ENCODE measurements around the gene MAN1A1.

DNA sequence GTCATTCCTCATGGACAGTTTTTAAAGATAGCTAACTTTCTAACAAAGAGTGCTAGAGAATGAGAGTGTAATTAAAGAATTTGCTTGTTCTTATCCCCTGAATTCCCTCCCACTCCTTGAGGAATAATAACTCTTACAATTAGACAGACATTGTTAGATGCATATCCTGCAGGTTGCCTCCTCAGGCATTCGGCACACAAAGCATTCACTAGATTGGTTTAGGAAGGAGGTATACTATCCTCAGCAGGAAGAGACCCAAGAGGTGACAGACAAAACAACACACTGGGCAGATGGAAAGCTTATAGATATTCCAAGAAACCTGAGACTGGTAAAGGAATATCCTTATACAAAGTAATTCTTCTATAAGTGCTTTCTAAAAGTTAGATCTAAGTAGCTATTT lies 162.0 kb downstream of the MAN1A1 start:
- TF ChIP-seq TAF1 (IDR thresholded peaks at IDR 0.05; ENCODE audit: borderline replicate concordance, insufficient read depth, low read length), result no peak
- no peak for TF ChIP-seq POLR2AphosphoS5 (IDR thresholded peaks at IDR 0.05; ENCODE audit: low read depth, low read length)
- TF ChIP-seq, protein P1, sequence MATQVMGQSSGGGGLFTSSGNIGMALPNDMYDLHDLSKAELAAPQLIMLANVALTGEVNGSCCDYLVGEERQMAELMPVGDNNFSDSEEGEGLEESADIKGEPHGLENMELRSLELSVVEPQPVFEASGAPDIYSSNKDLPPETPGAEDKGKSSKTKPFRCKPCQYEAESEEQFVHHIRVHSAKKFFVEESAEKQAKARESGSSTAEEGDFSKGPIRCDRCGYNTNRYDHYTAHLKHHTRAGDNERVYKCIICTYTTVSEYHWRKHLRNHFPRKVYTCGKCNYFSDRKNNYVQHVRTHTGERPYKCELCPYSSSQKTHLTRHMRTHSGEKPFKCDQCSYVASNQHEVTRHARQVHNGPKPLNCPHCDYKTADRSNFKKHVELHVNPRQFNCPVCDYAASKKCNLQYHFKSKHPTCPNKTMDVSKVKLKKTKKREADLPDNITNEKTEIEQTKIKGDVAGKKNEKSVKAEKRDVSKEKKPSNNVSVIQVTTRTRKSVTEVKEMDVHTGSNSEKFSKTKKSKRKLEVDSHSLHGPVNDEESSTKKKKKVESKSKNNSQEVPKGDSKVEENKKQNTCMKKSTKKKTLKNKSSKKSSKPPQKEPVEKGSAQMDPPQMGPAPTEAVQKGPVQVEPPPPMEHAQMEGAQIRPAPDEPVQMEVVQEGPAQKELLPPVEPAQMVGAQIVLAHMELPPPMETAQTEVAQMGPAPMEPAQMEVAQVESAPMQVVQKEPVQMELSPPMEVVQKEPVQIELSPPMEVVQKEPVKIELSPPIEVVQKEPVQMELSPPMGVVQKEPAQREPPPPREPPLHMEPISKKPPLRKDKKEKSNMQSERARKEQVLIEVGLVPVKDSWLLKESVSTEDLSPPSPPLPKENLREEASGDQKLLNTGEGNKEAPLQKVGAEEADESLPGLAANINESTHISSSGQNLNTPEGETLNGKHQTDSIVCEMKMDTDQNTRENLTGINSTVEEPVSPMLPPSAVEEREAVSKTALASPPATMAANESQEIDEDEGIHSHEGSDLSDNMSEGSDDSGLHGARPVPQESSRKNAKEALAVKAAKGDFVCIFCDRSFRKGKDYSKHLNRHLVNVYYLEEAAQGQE (IDR thresholded peaks at IDR 0.05; ENCODE audit: insufficient read depth in 1 of 2, low read depth in 2 of 2, low read length in 2 of 2), result no peak
